Measurements from ENCODE around the gene GBA3. TPM values are rescaled to one million over a fixed set of nuclear protein-coding genes. Genes with fewer than 3 reads are reported as not detected.

The GBA3 gene
- total RNA-seq = not detected in 2 replicates
- polyA plus RNA-seq = not detected in 2 replicates
- not detected in 2 replicates for polyA plus RNA-seq (2011; cell fraction: cytosol; rRNA removed)
- not detected in 2 replicates for polyA plus RNA-seq (2011; cell fraction: nucleus; rRNA removed)
- polyA plus RNA-seq (2012) = not detected in 2 replicates
- polyA minus RNA-seq = not detected in 2 replicates
- polyA minus RNA-seq (2011; cell fraction: cytosol; rRNA and poly(A)+ RNA removed) = not detected
- not detected in 2 replicates for polyA minus RNA-seq (2011; cell fraction: nucleus; rRNA and poly(A)+ RNA removed)
- not detected for Bru-seq, nascent RNA
- BruChase-seq, experiment 1, labeled RNA remaining after a 6-hour chase = not detected
- not detected for BruChase-seq, experiment 2, labeled RNA remaining after a 2-hour chase
- long read RNA-seq, partial matches to known transcripts = 0 of 25 reads
- long read RNA-seq, other reads (novel, unspliced or antisense) = 25 of 25 reads

- Histone ChIP-seq H3K9me3 (replicated peaks; ENCODE audit: control insufficient read depth, insufficient read depth, low read length) (no peaks in the 10 kb centered on the region), H2AFZ (ENCODE audit: low read depth, low read length) (no peak within 1 kb of the TSS), H3K27ac (ENCODE audit: insufficient read depth, low read depth, low read length) (no peak within 1 kb of the TSS), H3K9me1 (replicated peaks; ENCODE audit: control insufficient read depth, extremely low read depth, insufficient read depth, low read length) (no peaks in the 10 kb centered on the region), H3K27me3 (ENCODE audit: control insufficient read depth in 2 of 2, insufficient read depth in 2 of 2, low read length in 2 of 2) (no peaks in the 10 kb centered on the region), H3K36me3 (ENCODE audit: control insufficient read depth in 2 of 2, extremely low read depth in 1 of 2, insufficient read depth in 2 of 2, low read length in 2 of 2) (no peaks in the 10 kb centered on the region), H3K4me2 (ENCODE audit: insufficient read depth, low read length) (no peak within 1 kb of the TSS), H3K4me1 (ENCODE audit: control insufficient read depth, extremely low read depth, insufficient read depth, low read length) (no peaks in the 10 kb centered on the region), H3K4me3 (replicated peaks in 1 of 3; ENCODE audit: insufficient read depth in 1 of 3, low read depth in 1 of 3, low read length in 3 of 3) (no peak within 1 kb of the TSS), H4K20me1 (replicated peaks; ENCODE audit: control insufficient read depth, extremely low read depth, insufficient read depth, low read length) (no peaks in the 10 kb centered on the region), H3K79me2 (ENCODE audit: control insufficient read depth, insufficient read depth, low read length) (no peaks in the 10 kb centered on the region), H3K9ac (replicated peaks; ENCODE audit: extremely low read depth, insufficient read depth, low read length) (no peak within 1 kb of the TSS)
- DNase-seq (ENCODE audit: low read depth, low spot score) = no peak
- TF ChIP-seq MYC (IDR thresholded peaks at IDR 0.05; ENCODE audit: low read depth, low read length) = no peak
- TF ChIP-seq FOS (IDR thresholded peaks at IDR 0.05; ENCODE audit: borderline replicate concordance, insufficient read depth, low read length) = no peak
- BruUV-seq (replicated peaks) = no TSS peak
- ChIA-PET POLR2A (no interaction called here), CTCF (interaction anchor here (1.1 to 5.1 kb wide), 3 partner anchors 303 to 903 kb away, joined by 3 to 66 read pairs (median 5); no protein-coding TSS in a partner anchor)
- intact Hi-C loops (cut with micrococcal nuclease) = loop anchor here (5.0 to 10.0 kb wide), 3 partner anchors 300 to 1180 kb away; partner anchors contain the start of gene KCNIP4
- no peak for FAIRE-seq
- dilution Hi-C loops (cut with MboI; ENCODE audit: extremely low pct_ligation_motif_present, low sequenced_read_pairs) = no loop called here
Observed at GRCh38 chr4:22692736-22693135, at the start of gene GBA3. GBA3 (plus strand) TSS chr4:22692937.

GRCh38 chr4:22643952-22644351 lies 48.8 kb upstream of the GBA3 start:
- no peak for FAIRE-seq
- TF ChIP-seq GATA2 (IDR thresholded peaks at IDR 0.05; ENCODE audit: insufficient read depth, insufficient read length, low read depth, low read length) (no peak), JUN (IDR thresholded peaks at IDR 0.05; ENCODE audit: borderline replicate concordance, insufficient read depth, insufficient read length, low read depth) (no peak), MAX (IDR thresholded peaks at IDR 0.05; ENCODE audit: insufficient read depth, insufficient read length) (no peak), FOS (IDR thresholded peaks at IDR 0.05; ENCODE audit: borderline replicate concordance, insufficient read depth, low read length) (no peak), EZH2 (IDR thresholded peaks at IDR 0.05; ENCODE audit: borderline replicate concordance, low read depth, low read length, severe bottlenecking) (no peak), POLR2AphosphoS5 (IDR thresholded peaks at IDR 0.05; ENCODE audit: insufficient read depth, low read depth, low read length) (no peak), CTCF (IDR thresholded peaks at IDR 0.05; ENCODE audit: extremely low read depth in 1 of 2, insufficient read depth in 1 of 2, low read depth in 1 of 2, low read length in 2 of 2) (no peak), MYC (IDR thresholded peaks at IDR 0.05; ENCODE audit: low read depth, low read length) (no peak), POLR2A (IDR thresholded peaks at IDR 0.05; ENCODE audit: low read depth, low read length) (no peak)
- Histone ChIP-seq H3K27ac (ENCODE audit: insufficient read depth, low read depth, low read length) (no peak overlapping the region), H3K27me3 (ENCODE audit: control insufficient read depth in 2 of 2, insufficient read depth in 2 of 2, low read length in 2 of 2) (no peaks in the 10 kb centered on the region), H3K4me2 (ENCODE audit: insufficient read depth, low read length) (no peak overlapping the region), H3K36me3 (ENCODE audit: control insufficient read depth in 2 of 2, extremely low read depth in 1 of 2, insufficient read depth in 2 of 2, low read length in 2 of 2) (no peaks in the 10 kb centered on the region), H3K9me3 (replicated peaks; ENCODE audit: control insufficient read depth, insufficient read depth, low read length) (no peaks in the 10 kb centered on the region), H3K9ac (replicated peaks; ENCODE audit: extremely low read depth, insufficient read depth, low read length) (no peak overlapping the region), H2AFZ (ENCODE audit: low read depth, low read length) (no peak overlapping the region), H3K4me3 (replicated peaks in 1 of 3; ENCODE audit: insufficient read depth in 1 of 3, low read depth in 1 of 3, low read length in 3 of 3) (no peak overlapping the region), H3K4me1 (ENCODE audit: control insufficient read depth, extremely low read depth, insufficient read depth, low read length) (no peaks in the 10 kb centered on the region), H3K79me2 (ENCODE audit: control insufficient read depth, insufficient read depth, low read length) (no peaks in the 10 kb centered on the region), H3K9me1 (replicated peaks; ENCODE audit: control insufficient read depth, extremely low read depth, insufficient read depth, low read length) (no peaks in the 10 kb centered on the region), H4K20me1 (replicated peaks; ENCODE audit: control insufficient read depth, extremely low read depth, insufficient read depth, low read length) (no peaks in the 10 kb centered on the region)
- DNase-seq (ENCODE audit: low read depth, low spot score) = no peak
- POLR2A ChIA-PET = no interaction called here
- dilution Hi-C loops (cut with MboI; ENCODE audit: extremely low pct_ligation_motif_present, low sequenced_read_pairs) = no loop called here
- intact Hi-C loops (cut with micrococcal nuclease) = no loop called here
- CTCF ChIA-PET = no interaction called here
- no TSS peak for BruUV-seq (replicated peaks)

Measured in endothelial cell of umbilical vein (primary cell).